Measurements from ENCODE around the gene SURF1. TPM values are rescaled to one million over a fixed set of nuclear protein-coding genes. Genes with fewer than 3 reads are reported as not detected.

SURF1 gene
- total and polyA plus RNA-seq, 2 donors (not counting 1 experiment from before 2014, with no cell fraction given) = 44.1 to 54.5 TPM

- Mint-ChIP-seq H3K27me3 (no peaks in the 10 kb centered on the region), H3K4me1 (peaks cover 43% of the 10 kb centered on the region), H3K27ac (no peak overlapping the region), H3K4me3 (no peak overlapping the region), H3K9me3 (ENCODE audit: insufficient read depth) (no peaks in the 10 kb centered on the region)
- CTCF ChIA-PET = no interaction called here
- Histone ChIP-seq H2AFZ (ENCODE audit: insufficient read depth, low read depth, low read length, poor library complexity, severe bottlenecking) (no peak overlapping the region), H4K20me1 (ENCODE audit: control insufficient read depth, insufficient read depth, low read length, poor library complexity, severe bottlenecking) (peaks cover 88% of the 10 kb centered on the region), H3K27ac (ENCODE audit: low read length in 2 of 2) (no peak overlapping the region), H3K27me3 (replicated peaks in 1 of 4; ENCODE audit: control extremely low read depth in 1 of 4, control insufficient read depth in 3 of 4, insufficient read depth in 4 of 4, low read length in 3 of 4) (no peaks in the 10 kb centered on the region), H3K4me2 (replicated peaks; ENCODE audit: low read depth, low read length, poor library complexity, severe bottlenecking) (no peak overlapping the region), H3K79me2 (ENCODE audit: control insufficient read depth, insufficient read depth, low read length) (peaks cover 72% of the 10 kb centered on the region), H3K9ac (ENCODE audit: low read length) (no peak overlapping the region), H3K4me3 (ENCODE audit: control extremely low read depth in 1 of 5, extremely low read depth in 1 of 5, insufficient read depth in 1 of 5, low read depth in 2 of 5, low read length in 4 of 5) (no peak overlapping the region), H3K36me3 (replicated peaks in 1 of 2; ENCODE audit: control extremely low read depth in 1 of 2, control insufficient read depth in 1 of 2, extremely low read depth in 1 of 2, insufficient read depth in 2 of 2, low read length in 1 of 2) (peaks cover 0 to 74% of the 10 kb centered on the region in 2 experiments), H3K9me3 (ENCODE audit: control extremely low read depth in 1 of 3, control insufficient read depth in 2 of 3, insufficient read depth in 1 of 3, low read length in 2 of 3) (no peaks in the 10 kb centered on the region), H3K4me1 (ENCODE audit: control insufficient read depth in 2 of 2, insufficient read depth in 2 of 2, low read length in 2 of 2) (peaks cover 23 to 36% of the 10 kb centered on the region in 2 donors)
- TF ChIP-seq EZH2 (IDR thresholded peaks at IDR 0.05; ENCODE audit: borderline replicate concordance, insufficient read depth, low read depth, low read length, poor library complexity, severe bottlenecking) = no peak
- TF ChIP-seq CTCF (IDR thresholded peaks at IDR 0.05) = no peak
- WGBS (ENCODE audit: insufficient coverage) = 97% methylated on average over 10 of the region's 10 CpGs
- intact Hi-C loops (cut with micrococcal nuclease) = no loop called here
- ATAC-seq (ENCODE audit: low read depth) = no peak
- no peak for DNase-seq
- POLR2A ChIA-PET = no interaction called here
These were observed 11.5 kb upstream of the SURF1 start for GRCh38 chr9:133367778-133368177.

GRCh38 chr9:133367221-133367620, 10.9 kb upstream of the SURF1 start:
- Histone ChIP-seq H4K20me1 (ENCODE audit: control insufficient read depth, insufficient read depth, low read length, poor library complexity, severe bottlenecking) (peaks cover 82% of the 10 kb centered on the region), H3K27ac (ENCODE audit: low read length in 2 of 2) (no peak overlapping the region), H3K27me3 (replicated peaks in 1 of 4; ENCODE audit: control extremely low read depth in 1 of 4, control insufficient read depth in 3 of 4, insufficient read depth in 4 of 4, low read length in 3 of 4) (no peaks in the 10 kb centered on the region), H2AFZ (ENCODE audit: insufficient read depth, low read depth, low read length, poor library complexity, severe bottlenecking) (no peak overlapping the region), H3K9me3 (ENCODE audit: control extremely low read depth in 1 of 3, control insufficient read depth in 2 of 3, insufficient read depth in 1 of 3, low read length in 2 of 3) (no peaks in the 10 kb centered on the region), H3K79me2 (ENCODE audit: control insufficient read depth, insufficient read depth, low read length) (peaks cover 67% of the 10 kb centered on the region), H3K4me2 (replicated peaks; ENCODE audit: low read depth, low read length, poor library complexity, severe bottlenecking) (no peak overlapping the region), H3K4me1 (ENCODE audit: control insufficient read depth in 2 of 2, insufficient read depth in 2 of 2, low read length in 2 of 2) (peaks cover 22 to 30% of the 10 kb centered on the region in 2 donors), H3K9ac (ENCODE audit: low read length) (no peak overlapping the region), H3K4me3 (ENCODE audit: control extremely low read depth in 1 of 5, extremely low read depth in 1 of 5, insufficient read depth in 1 of 5, low read depth in 2 of 5, low read length in 4 of 5) (no peak overlapping the region), H3K36me3 (replicated peaks in 1 of 2; ENCODE audit: control extremely low read depth in 1 of 2, control insufficient read depth in 1 of 2, extremely low read depth in 1 of 2, insufficient read depth in 2 of 2, low read length in 1 of 2) (peaks cover 0 to 74% of the 10 kb centered on the region in 2 experiments)
- Mint-ChIP-seq H3K4me3 (no peak overlapping the region), H3K4me1 (peaks cover 38% of the 10 kb centered on the region), H3K27ac (no peak overlapping the region), H3K9me3 (ENCODE audit: insufficient read depth) (no peaks in the 10 kb centered on the region), H3K27me3 (no peaks in the 10 kb centered on the region)
- no peak for ATAC-seq (ENCODE audit: low read depth)
- ChIA-PET CTCF (no interaction called here), POLR2A (no interaction called here)
- TF ChIP-seq CTCF (IDR thresholded peaks at IDR 0.05) = no peak
- TF ChIP-seq EZH2 (IDR thresholded peaks at IDR 0.05; ENCODE audit: borderline replicate concordance, insufficient read depth, low read depth, low read length, poor library complexity, severe bottlenecking) = no peak
- intact Hi-C loops (cut with micrococcal nuclease) = no loop called here
- WGBS (ENCODE audit: insufficient coverage) = 96% methylated on average over 22 of the region's 22 CpGs
- DNase-seq = no peak

Measured in B cell (primary cell).